ENCODE data around the gene ZNF766.
"Not testable (repeated sequence)": the region's sequence is repeated elsewhere in the genome, so short reads cannot be mapped to it uniquely, and the experiment has no call there.

DNA sequence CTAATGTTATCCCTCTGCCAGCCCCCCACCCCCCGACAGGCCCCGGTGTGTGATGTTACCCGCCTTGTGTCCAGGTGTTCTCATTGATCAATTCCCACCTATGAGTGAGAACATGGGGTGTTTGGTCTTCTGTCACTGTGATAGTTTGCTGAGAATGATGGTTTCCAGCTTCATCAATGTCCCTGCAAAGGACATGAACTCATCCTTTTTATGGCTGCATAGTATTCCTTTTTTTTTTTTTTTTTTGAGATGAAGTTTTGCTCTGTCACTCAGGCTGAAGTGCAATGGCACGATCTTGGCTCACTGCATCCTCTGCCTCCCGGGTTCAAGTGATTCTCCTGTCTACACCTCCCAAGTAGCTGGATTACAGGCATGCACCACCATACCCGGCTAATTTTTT lies 23.6 kb downstream of the ZNF766 start:
- not testable (repeated sequence) for TF ChIP-seq EZH2 (IDR thresholded peaks at IDR 0.05; ENCODE audit: insufficient read depth, poor library complexity, severe bottlenecking); EZH2phosphoT487 (IDR thresholded peaks at IDR 0.05; ENCODE audit: insufficient read depth, low read depth)

Data from GM23248 (cell line).